Neutrophil (primary cell): ENCODE measurements around the gene PALLD.

Experiments used
- H3K27ac ChIP-seq: fragments of 200-600 bp; sonication (generic); 2 replicates; pipeline ENCODE4 v1.5.1; 2016; ENCODE audit warnings: mild to moderate bottlenecking, moderate library complexity
- H3K27me3 ChIP-seq: fragments of 200-600 bp; sonication (generic); 2 replicates; pipeline ENCODE4 v1.6.0; 2016; ENCODE audit warnings: mild to moderate bottlenecking
- H3K36me3 ChIP-seq: fragments of 200-600 bp; sonication (generic); 2 replicates; pipeline ENCODE4 v1.5.1; 2017
- H3K4me1 ChIP-seq, 2 experiments: fragments of 200-600 bp in 1 of 2; sonication (generic) in 1 of 2; 1 replicate in 1 of 2; 2 replicates in 1 of 2; pipeline versions ENCODE4 v1.5.1 to v1.6.1; 2013 to 2016; ENCODE audit warnings: low read depth in 1 of 2, low read length in 1 of 2, mild to moderate bottlenecking in 1 of 2, moderate library complexity in 1 of 2; ENCODE audit not compliant: control insufficient read depth in 1 of 2, insufficient read depth in 1 of 2
- H3K4me3 ChIP-seq, 2 experiments: fragments of 200-600 bp in 1 of 2; sonication (generic) in 1 of 2; 1 replicate in 1 of 2; 2 replicates in 1 of 2; pipeline ENCODE4 v1.5.1; 2013 to 2016; ENCODE audit warnings: low read depth in 1 of 2, low read length in 1 of 2, mild to moderate bottlenecking in 1 of 2, moderate library complexity in 1 of 2
- H3K9me3 ChIP-seq: fragments of 200-600 bp; sonication (generic); 2 replicates; pipeline ENCODE4 v1.5.1; 2016
- CTCF ChIP-seq: fragments of 200-600 bp; sonication (generic); IDR thresholded peaks from 2 replicates; pipeline ENCODE4 v1.5.1; 2016; ENCODE audit warnings: antibody characterized with exemption

Gene PALLD

GRCh38 chr4:168842186-168842585 is 345.3 kb downstream of the PALLD start:
- TF ChIP-seq CTCF = no peak
- no peaks in the 10 kb centered on the region for H3K36me3 ChIP-seq
- H3K4me1 ChIP-seq = no peaks in the 10 kb centered on the region
- no peak overlapping the region for H3K27ac ChIP-seq
- no peaks in the 10 kb centered on the region for H3K9me3 ChIP-seq
- peaks cover 25% of the 10 kb centered on the region for H3K27me3 ChIP-seq
- no peak overlapping the region for H3K4me3 ChIP-seq

GRCh38 chr4:168843635-168844034 is 346.8 kb downstream of the PALLD start:
- Histone ChIP-seq H3K27me3 (peaks cover 14% of the 10 kb centered on the region), H3K27ac (no peak overlapping the region), H3K4me3 (no peak overlapping the region), H3K9me3 (no peaks in the 10 kb centered on the region), H3K4me1 (peaks cover 0 to 5% of the 10 kb centered on the region in 2 experiments), H3K36me3 (no peaks in the 10 kb centered on the region)
- TF ChIP-seq CTCF = no peak

GRCh38 chr4:168844353-168845049 is 347.6 kb downstream of the PALLD start:
- H3K4me3 ChIP-seq = no peak overlapping the region
- H3K9me3 ChIP-seq = no peaks in the 10 kb centered on the region
- H3K27me3 ChIP-seq = peaks cover 13% of the 10 kb centered on the region
- H3K27ac ChIP-seq = no peak overlapping the region
- H3K4me1 ChIP-seq = peaks cover 0 to 13% of the 10 kb centered on the region in 2 experiments
- no peak for TF ChIP-seq CTCF
- no peaks in the 10 kb centered on the region for H3K36me3 ChIP-seq

GRCh38 chr4:168845897-168846296 is 349.0 kb downstream of the PALLD start:
- no peak for TF ChIP-seq CTCF
- Histone ChIP-seq H3K27ac (no peak overlapping the region), H3K9me3 (no peaks in the 10 kb centered on the region), H3K36me3 (no peaks in the 10 kb centered on the region), H3K4me1 (peaks cover 0 to 13% of the 10 kb centered on the region in 2 experiments), H3K27me3 (peaks cover 6% of the 10 kb centered on the region), H3K4me3 (no peak overlapping the region)

GRCh38 chr4:168846414-168846813 is 349.6 kb downstream of the PALLD start:
- Histone ChIP-seq H3K27ac (no peak overlapping the region), H3K4me3 (no peak overlapping the region), H3K4me1 (peaks cover 0 to 13% of the 10 kb centered on the region in 2 experiments), H3K36me3 (no peaks in the 10 kb centered on the region), H3K27me3 (peaks cover 6% of the 10 kb centered on the region), H3K9me3 (no peaks in the 10 kb centered on the region)
- TF ChIP-seq CTCF = no peak
